WTC11 (cell line): ENCODE measurements around the gene LCAT. TPM values are rescaled to one million over a fixed set of nuclear protein-coding genes. Genes with fewer than 3 reads are reported as not detected.
"Not testable (repeated sequence)": the region's sequence is repeated elsewhere in the genome, so short reads cannot be mapped to it uniquely, and the experiment has no call there.

ENCODE experiments used
- ATAC-seq: fragments of 200-7000 bp; cut with Tn5 transposase; 2 replicates; pipeline ENCODE4 v1.10.0; 2021; ENCODE audit warnings: mild to moderate bottlenecking, moderate library complexity
- CTCF ChIA-PET: fragments of 300-600 bp; sonication (Branson Sonifier 250); formaldehyde crosslinking; loops from one replicate; lab custom pipeline; 2021; ENCODE audit warnings: antibody characterized with exemption; lab: Charles Lee
- POLR2A ChIA-PET: fragments of 350-600 bp; sonication (Branson Sonifier 250); formaldehyde crosslinking; loops from one replicate; lab custom pipeline; 2021; ENCODE audit warnings: antibody characterized with exemption; lab: Charles Lee
- DNase-seq: peaks from one replicate; pipeline ENCODE4 v3.0.0; 2021; ENCODE audit warnings: low spot score
- H3K27ac Mint-ChIP-seq: 2 replicates; pipeline ENCODE4 v1.8.0; 2021; ENCODE audit warnings: mixed read lengths
- H3K27me3 Mint-ChIP-seq: 2 replicates; pipeline ENCODE4 v1.8.0; 2021; ENCODE audit warnings: low read depth, mild to moderate bottlenecking, moderate library complexity, mixed read lengths
- H3K36me3 Mint-ChIP-seq: 2 replicates; pipeline ENCODE4 v1.8.0; 2021; ENCODE audit warnings: mixed read lengths
- H3K4me1 Mint-ChIP-seq: 2 replicates; pipeline ENCODE4 v1.8.0; 2022; ENCODE audit warnings: mixed read lengths
- H3K4me3 Mint-ChIP-seq: 2 replicates; pipeline ENCODE4 v1.8.0; 2021; ENCODE audit warnings: mild to moderate bottlenecking, moderate library complexity, mixed read lengths
- H3K9me3 Mint-ChIP-seq: 2 replicates; pipeline ENCODE4 v1.8.0; 2021; ENCODE audit warnings: mixed read lengths
- ATF1 ChIP-seq: sonication (generic); formaldehyde crosslinking; IDR thresholded peaks from 2 replicates; pipeline ENCODE4 v1.8.1; 2023; ENCODE audit warnings: mild to moderate bottlenecking, moderate library complexity, missing genetic modification reagents
- CREB1 ChIP-seq: sonication (generic); formaldehyde crosslinking; IDR thresholded peaks from 2 replicates; pipeline ENCODE4 v1.8.0; 2023; ENCODE audit warnings: mild to moderate bottlenecking, missing genetic modification reagents
- CREM ChIP-seq: sonication (generic); formaldehyde crosslinking; IDR thresholded peaks from 2 replicates; pipeline ENCODE4 v1.8.1; 2022; ENCODE audit warnings: mild to moderate bottlenecking, missing genetic modification reagents, moderate library complexity
- EMX1 ChIP-seq: fragments of 250-450 bp; sonication (Bioruptor Pico); IDR thresholded peaks from 2 replicates; pipeline ENCODE4 v1.8.0; 2021; ENCODE audit warnings: mild to moderate bottlenecking
- FOXK1 ChIP-seq: sonication (generic); formaldehyde crosslinking; IDR thresholded peaks from 2 replicates; pipeline ENCODE4 v1.8.0; 2022; ENCODE audit warnings: mild to moderate bottlenecking, moderate library complexity, missing genetic modification reagents
- GABPB1 ChIP-seq: sonication (generic); formaldehyde crosslinking; IDR thresholded peaks from 2 replicates; pipeline ENCODE4 v1.8.1; 2023; ENCODE audit warnings: mild to moderate bottlenecking, missing genetic modification reagents
- GRHL2 ChIP-seq: fragments of 250-450 bp; sonication (Bioruptor Pico); IDR thresholded peaks from 2 replicates; pipeline ENCODE4 v1.8.0; 2022; ENCODE audit warnings: mild to moderate bottlenecking, moderate library complexity; ENCODE audit not compliant: insufficient replicate concordance, severe bottlenecking
- HMGA2 ChIP-seq: fragments of 250-450 bp; sonication (Bioruptor Pico); IDR thresholded peaks from 2 replicates; pipeline ENCODE4 v1.4.0; 2021; ENCODE audit warnings: mild to moderate bottlenecking, moderate library complexity
- IRF2 ChIP-seq: sonication (generic); formaldehyde crosslinking; IDR thresholded peaks from 2 replicates; pipeline ENCODE4 v1.8.0; 2022; ENCODE audit warnings: low read depth, missing genetic modification reagents, borderline replicate concordance
- JUN ChIP-seq: sonication (generic); formaldehyde crosslinking; IDR thresholded peaks from 2 replicates; pipeline ENCODE4 v1.8.0; 2023; ENCODE audit warnings: mild to moderate bottlenecking, missing genetic modification reagents
- NFATC4 ChIP-seq: fragments of 250-450 bp; sonication (Bioruptor Pico); IDR thresholded peaks from 2 replicates; pipeline ENCODE4 v1.9.0; 2021; ENCODE audit warnings: mild to moderate bottlenecking
- OVOL2 ChIP-seq: fragments of 250-450 bp; sonication (Bioruptor Pico); IDR thresholded peaks from 2 replicates; pipeline ENCODE4 v1.9.0; 2021; ENCODE audit warnings: mild to moderate bottlenecking, borderline replicate concordance
- SMAD3 ChIP-seq: sonication (generic); formaldehyde crosslinking; IDR thresholded peaks from 2 replicates; pipeline ENCODE4 v1.8.0; 2022; ENCODE audit warnings: missing genetic modification reagents, mild to moderate bottlenecking, borderline replicate concordance
- SMAD4 ChIP-seq: sonication (generic); formaldehyde crosslinking; IDR thresholded peaks from 2 replicates; pipeline ENCODE4 v1.8.0; 2022; ENCODE audit warnings: mild to moderate bottlenecking, missing genetic modification reagents
- SOX15 ChIP-seq: fragments of 250-450 bp; sonication (Bioruptor Pico); IDR thresholded peaks from 2 replicates; pipeline ENCODE4 v1.9.0; 2021; ENCODE audit warnings: mild to moderate bottlenecking
- ZMAT4 ChIP-seq: fragments of 250-450 bp; sonication (Bioruptor Pico); IDR thresholded peaks from 2 replicates; pipeline ENCODE4 v1.9.0; 2021; ENCODE audit warnings: mild to moderate bottlenecking
- total RNA-seq: library from RNA; stranded (reverse); gene quantifications from 3 replicates; pipeline ENCODE4 v1.2.3, GENCODE V29; 2021
- TF ChIP-seq, protein P1 (sequence below): sonication (generic); formaldehyde crosslinking; IDR thresholded peaks from 2 replicates; pipeline ENCODE4 v1.8.0; 2023; ENCODE audit warnings: missing genetic modification reagents, mild to moderate bottlenecking, borderline replicate concordance
- TF ChIP-seq, protein P2 (sequence below): sonication (generic); formaldehyde crosslinking; IDR thresholded peaks from 2 replicates; pipeline ENCODE4 v1.8.1; 2023; ENCODE audit warnings: mild to moderate bottlenecking, missing genetic modification reagents
- TF ChIP-seq, protein P3 (sequence below): sonication (generic); formaldehyde crosslinking; IDR thresholded peaks from 2 replicates; pipeline ENCODE4 v1.8.1; 2023; ENCODE audit warnings: mild to moderate bottlenecking, missing genetic modification reagents

LCAT gene
- total RNA-seq, 1 experiment from 2014 or later: 38.3 TPM

DNA sequence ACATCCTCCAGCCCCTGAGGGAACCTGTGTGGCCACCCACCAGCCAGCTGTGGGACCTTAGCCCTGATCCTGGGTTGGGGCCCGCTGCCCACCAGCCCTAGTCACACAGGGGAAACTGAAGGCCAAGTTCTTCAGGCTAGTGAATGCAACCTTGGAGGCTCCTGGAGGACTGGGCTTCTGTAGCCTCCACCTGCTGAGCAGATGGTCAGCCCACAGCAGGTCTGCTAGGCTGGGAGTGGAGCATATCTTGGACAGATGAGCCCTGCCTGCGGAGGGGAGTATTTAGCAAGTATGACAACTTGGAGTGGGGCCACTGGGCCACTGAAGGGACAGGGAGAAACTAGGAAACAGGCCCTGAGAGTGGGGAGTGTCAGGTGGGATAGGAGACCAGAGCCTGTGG, 32.3 kb upstream of the LCAT start (continued):
- TF ChIP-seq, protein P1, sequence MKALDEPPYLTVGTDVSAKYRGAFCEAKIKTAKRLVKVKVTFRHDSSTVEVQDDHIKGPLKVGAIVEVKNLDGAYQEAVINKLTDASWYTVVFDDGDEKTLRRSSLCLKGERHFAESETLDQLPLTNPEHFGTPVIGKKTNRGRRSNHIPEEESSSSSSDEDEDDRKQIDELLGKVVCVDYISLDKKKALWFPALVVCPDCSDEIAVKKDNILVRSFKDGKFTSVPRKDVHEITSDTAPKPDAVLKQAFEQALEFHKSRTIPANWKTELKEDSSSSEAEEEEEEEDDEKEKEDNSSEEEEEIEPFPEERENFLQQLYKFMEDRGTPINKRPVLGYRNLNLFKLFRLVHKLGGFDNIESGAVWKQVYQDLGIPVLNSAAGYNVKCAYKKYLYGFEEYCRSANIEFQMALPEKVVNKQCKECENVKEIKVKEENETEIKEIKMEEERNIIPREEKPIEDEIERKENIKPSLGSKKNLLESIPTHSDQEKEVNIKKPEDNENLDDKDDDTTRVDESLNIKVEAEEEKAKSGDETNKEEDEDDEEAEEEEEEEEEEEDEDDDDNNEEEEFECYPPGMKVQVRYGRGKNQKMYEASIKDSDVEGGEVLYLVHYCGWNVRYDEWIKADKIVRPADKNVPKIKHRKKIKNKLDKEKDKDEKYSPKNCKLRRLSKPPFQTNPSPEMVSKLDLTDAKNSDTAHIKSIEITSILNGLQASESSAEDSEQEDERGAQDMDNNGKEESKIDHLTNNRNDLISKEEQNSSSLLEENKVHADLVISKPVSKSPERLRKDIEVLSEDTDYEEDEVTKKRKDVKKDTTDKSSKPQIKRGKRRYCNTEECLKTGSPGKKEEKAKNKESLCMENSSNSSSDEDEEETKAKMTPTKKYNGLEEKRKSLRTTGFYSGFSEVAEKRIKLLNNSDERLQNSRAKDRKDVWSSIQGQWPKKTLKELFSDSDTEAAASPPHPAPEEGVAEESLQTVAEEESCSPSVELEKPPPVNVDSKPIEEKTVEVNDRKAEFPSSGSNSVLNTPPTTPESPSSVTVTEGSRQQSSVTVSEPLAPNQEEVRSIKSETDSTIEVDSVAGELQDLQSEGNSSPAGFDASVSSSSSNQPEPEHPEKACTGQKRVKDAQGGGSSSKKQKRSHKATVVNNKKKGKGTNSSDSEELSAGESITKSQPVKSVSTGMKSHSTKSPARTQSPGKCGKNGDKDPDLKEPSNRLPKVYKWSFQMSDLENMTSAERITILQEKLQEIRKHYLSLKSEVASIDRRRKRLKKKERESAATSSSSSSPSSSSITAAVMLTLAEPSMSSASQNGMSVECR (CRISPR knock-in tag): no peak
- TF ChIP-seq SOX15 (CRISPR knock-in tag) (no peak), CREB1 (CRISPR knock-in tag) (no peak), OVOL2 (CRISPR knock-in tag) (no peak), FOXK1 (CRISPR knock-in tag) (no peak)

DNA sequence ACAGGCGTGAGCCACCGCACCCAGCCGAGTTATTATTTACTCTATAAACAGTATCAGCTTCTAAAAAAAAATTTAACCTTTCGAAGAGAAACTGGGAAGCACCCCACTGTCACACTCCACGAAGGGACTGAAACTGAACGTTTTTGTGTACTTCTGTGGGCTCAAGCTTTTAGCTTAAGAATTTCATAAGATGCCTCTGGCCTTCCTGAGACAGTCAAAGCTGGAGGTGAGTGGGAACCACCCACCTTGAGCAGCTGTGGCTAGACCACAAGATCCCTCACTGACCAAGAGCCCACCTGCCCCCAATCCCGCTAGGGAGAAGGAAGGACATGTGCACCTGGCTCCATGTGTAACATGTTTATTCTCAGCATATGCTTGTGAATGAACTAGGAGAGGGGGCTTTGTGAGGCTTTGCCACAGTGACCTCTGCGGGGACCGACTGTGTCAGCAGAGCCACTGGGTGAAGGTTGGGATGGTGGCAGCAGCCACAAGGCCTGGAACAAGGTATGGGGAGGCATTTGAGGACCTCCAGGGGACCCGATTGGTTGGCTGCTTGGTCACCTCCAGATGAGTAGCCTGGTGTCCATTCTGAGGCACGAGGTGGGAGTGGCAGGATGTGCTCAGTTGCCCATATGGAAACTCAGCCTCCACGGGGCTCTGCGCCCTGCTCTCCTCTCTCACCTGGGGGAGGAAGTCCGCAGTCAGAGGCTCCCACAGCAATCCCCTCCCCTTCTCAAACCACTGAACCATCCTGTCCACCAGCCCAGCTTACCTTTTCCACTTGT, 31.6 kb upstream of the LCAT start:
- TF ChIP-seq, protein P2, sequence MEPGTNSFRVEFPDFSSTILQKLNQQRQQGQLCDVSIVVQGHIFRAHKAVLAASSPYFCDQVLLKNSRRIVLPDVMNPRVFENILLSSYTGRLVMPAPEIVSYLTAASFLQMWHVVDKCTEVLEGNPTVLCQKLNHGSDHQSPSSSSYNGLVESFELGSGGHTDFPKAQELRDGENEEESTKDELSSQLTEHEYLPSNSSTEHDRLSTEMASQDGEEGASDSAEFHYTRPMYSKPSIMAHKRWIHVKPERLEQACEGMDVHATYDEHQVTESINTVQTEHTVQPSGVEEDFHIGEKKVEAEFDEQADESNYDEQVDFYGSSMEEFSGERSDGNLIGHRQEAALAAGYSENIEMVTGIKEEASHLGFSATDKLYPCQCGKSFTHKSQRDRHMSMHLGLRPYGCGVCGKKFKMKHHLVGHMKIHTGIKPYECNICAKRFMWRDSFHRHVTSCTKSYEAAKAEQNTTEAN (CRISPR knock-in tag): no peak
- Mint-ChIP-seq H3K4me3 (no peak overlapping the region), H3K4me1 (no peaks in the 10 kb centered on the region; the same call in 1 of the 2 replicates), H3K9me3 (no peaks in the 10 kb centered on the region), H3K27ac (peak overlapping the region; percentile 8; the same call in 1 of the 2 replicates), H3K36me3 (no peaks in the 10 kb centered on the region), H3K27me3 (peaks cover 6% of the 10 kb centered on the region; the same call in 1 of the 2 replicates)
- DNase-seq: no peak
- ChIA-PET POLR2A (interaction anchor here (0.5 kb wide), 1 partner anchor 1376 kb away, joined by 8 read pairs; no protein-coding TSS in a partner anchor), CTCF (interaction anchor here (1.1 to 1.2 kb wide), 3 partner anchors 17 to 65 kb away, joined by 3 to 5 read pairs (median 4); no protein-coding TSS in a partner anchor)
- ATAC-seq: no peak

DNA sequence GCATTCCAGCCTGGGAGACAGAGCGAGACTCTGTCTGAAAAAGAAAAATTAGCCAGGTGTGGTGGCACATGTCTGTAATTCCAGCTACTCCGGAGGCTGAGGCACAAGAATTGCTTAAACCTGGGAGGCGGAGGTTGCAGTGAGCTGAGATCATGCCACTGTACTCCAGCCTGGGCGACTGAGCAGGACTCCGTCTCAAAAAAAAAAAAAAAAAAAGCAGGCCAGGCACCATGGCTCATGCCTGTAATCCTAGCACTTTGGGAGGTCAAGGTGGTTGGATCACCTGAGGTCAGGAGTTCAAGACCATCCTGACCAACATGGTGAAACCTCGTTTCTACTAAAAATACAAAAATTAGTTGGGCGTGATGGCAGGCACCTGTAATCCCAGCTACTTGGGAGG, 28.4 kb upstream of the LCAT start:
- CTCF ChIA-PET: not testable (repeated sequence)

GRCh38 chr16:67971111-67971510, 27.2 kb upstream of the LCAT start:
- Mint-ChIP-seq H3K4me3 (no peak overlapping the region), H3K9me3 (no peaks in the 10 kb centered on the region), H3K4me1 (peaks cover 23% of the 10 kb centered on the region), H3K27ac (no peak overlapping the region), H3K27me3 (peaks cover 10% of the 10 kb centered on the region; the same call in 1 of the 2 replicates), H3K36me3 (no peaks in the 10 kb centered on the region)
- no peak for ATAC-seq
- TF ChIP-seq SMAD4 (no peak), NFATC4 (no peak), GRHL2 (no peak), ATF1 (CRISPR knock-in tag) (no peak), HMGA2 (CRISPR knock-in tag) (no peak), EMX1 (CRISPR knock-in tag) (no peak), GABPB1 (no peak), ZMAT4 (CRISPR knock-in tag) (no peak), IRF2 (no peak), CREM (no peak), SMAD3 (CRISPR knock-in tag) (no peak), JUN (CRISPR knock-in tag) (no peak)
- TF ChIP-seq, protein P3, sequence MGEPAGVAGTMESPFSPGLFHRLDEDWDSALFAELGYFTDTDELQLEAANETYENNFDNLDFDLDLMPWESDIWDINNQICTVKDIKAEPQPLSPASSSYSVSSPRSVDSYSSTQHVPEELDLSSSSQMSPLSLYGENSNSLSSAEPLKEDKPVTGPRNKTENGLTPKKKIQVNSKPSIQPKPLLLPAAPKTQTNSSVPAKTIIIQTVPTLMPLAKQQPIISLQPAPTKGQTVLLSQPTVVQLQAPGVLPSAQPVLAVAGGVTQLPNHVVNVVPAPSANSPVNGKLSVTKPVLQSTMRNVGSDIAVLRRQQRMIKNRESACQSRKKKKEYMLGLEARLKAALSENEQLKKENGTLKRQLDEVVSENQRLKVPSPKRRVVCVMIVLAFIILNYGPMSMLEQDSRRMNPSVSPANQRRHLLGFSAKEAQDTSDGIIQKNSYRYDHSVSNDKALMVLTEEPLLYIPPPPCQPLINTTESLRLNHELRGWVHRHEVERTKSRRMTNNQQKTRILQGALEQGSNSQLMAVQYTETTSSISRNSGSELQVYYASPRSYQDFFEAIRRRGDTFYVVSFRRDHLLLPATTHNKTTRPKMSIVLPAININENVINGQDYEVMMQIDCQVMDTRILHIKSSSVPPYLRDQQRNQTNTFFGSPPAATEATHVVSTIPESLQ (CRISPR knock-in tag): no peak
- TF ChIP-seq, protein P2 (CRISPR knock-in tag): no peak
- ChIA-PET CTCF (interaction anchor here (0.6 kb wide), 1 partner anchor 155 kb away, joined by 4 read pairs; no protein-coding TSS in a partner anchor), POLR2A (no interaction called here)
- DNase-seq: no peak

More for the DNA sequence above, 28.4 kb upstream of the LCAT start:
- DNase-seq, H3K4me3 Mint-ChIP-seq, H3K27ac Mint-ChIP-seq, ATAC-seq, H3K9me3 Mint-ChIP-seq, H3K36me3 Mint-ChIP-seq: not testable (repeated sequence)
- H3K4me1 Mint-ChIP-seq: peaks cover 11% of the 10 kb centered on the region
- POLR2A ChIA-PET: interaction anchor here (0.7 kb wide), 2 partner anchors 24 to 437 kb away, joined by 3 read pairs; no protein-coding TSS in a partner anchor
- H3K27me3 Mint-ChIP-seq: peaks cover 10% of the 10 kb centered on the region; the same call in 1 of the 2 replicates
